ENCODE measurements around the gene GTF2I.
A peak's percentile ranks its signal among the peaks of the same experiment; 100 is the strongest.

Gene GTF2I

GRCh38 chr7:74657692-74658177 is at the start of gene GTF2I:
Gene GTF2I, plus strand, starts transcription at chr7:74657718. Its CDS starts 31,411 bp downstream, at chr7:74689129.
- H3K4me3 ChIP-seq (ENCODE audit: low read depth, low read length): peak within 1 kb of the TSS; percentile 66
- DNase-seq (ENCODE audit: low read depth, low spot score): no peak
- TF ChIP-seq, protein P1, sequence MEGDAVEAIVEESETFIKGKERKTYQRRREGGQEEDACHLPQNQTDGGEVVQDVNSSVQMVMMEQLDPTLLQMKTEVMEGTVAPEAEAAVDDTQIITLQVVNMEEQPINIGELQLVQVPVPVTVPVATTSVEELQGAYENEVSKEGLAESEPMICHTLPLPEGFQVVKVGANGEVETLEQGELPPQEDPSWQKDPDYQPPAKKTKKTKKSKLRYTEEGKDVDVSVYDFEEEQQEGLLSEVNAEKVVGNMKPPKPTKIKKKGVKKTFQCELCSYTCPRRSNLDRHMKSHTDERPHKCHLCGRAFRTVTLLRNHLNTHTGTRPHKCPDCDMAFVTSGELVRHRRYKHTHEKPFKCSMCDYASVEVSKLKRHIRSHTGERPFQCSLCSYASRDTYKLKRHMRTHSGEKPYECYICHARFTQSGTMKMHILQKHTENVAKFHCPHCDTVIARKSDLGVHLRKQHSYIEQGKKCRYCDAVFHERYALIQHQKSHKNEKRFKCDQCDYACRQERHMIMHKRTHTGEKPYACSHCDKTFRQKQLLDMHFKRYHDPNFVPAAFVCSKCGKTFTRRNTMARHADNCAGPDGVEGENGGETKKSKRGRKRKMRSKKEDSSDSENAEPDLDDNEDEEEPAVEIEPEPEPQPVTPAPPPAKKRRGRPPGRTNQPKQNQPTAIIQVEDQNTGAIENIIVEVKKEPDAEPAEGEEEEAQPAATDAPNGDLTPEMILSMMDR (IDR thresholded peaks at IDR 0.05; ENCODE audit: low read depth, low read length): no peak
- in situ Hi-C loops (cut with HindIII; ENCODE audit: low sequenced_read_pairs): no loop called here

GRCh38 chr7:74612015-74612829 is 45.3 kb upstream of the GTF2I start:
- DNase-seq (ENCODE audit: low read depth, low spot score): peak; percentile 65
- no peak overlapping the region for H3K4me3 ChIP-seq (ENCODE audit: low read depth, low read length)
- in situ Hi-C loops (cut with HindIII; ENCODE audit: low sequenced_read_pairs): no loop called here
- TF ChIP-seq, protein P1 (IDR thresholded peaks at IDR 0.05; ENCODE audit: low read depth, low read length): no peak

- TF ChIP-seq, protein P1 (IDR thresholded peaks at IDR 0.05; ENCODE audit: low read depth, low read length): no peak
- H3K4me3 ChIP-seq (ENCODE audit: low read depth, low read length): no peak overlapping the region
- DNase-seq (ENCODE audit: low read depth, low spot score): no peak
- in situ Hi-C loops (cut with HindIII; ENCODE audit: low sequenced_read_pairs): no loop called here
These were observed 41.4 kb upstream of the GTF2I start for GRCh38 chr7:74615933-74616780.

- no peak overlapping the region for H3K4me3 ChIP-seq (ENCODE audit: low read depth, low read length)
- DNase-seq (ENCODE audit: low read depth, low spot score): no peak
- in situ Hi-C loops (cut with HindIII; ENCODE audit: low sequenced_read_pairs): no loop called here
These were observed 40.3 kb upstream of the GTF2I start for GRCh38 chr7:74617180-74617744.

DNA sequence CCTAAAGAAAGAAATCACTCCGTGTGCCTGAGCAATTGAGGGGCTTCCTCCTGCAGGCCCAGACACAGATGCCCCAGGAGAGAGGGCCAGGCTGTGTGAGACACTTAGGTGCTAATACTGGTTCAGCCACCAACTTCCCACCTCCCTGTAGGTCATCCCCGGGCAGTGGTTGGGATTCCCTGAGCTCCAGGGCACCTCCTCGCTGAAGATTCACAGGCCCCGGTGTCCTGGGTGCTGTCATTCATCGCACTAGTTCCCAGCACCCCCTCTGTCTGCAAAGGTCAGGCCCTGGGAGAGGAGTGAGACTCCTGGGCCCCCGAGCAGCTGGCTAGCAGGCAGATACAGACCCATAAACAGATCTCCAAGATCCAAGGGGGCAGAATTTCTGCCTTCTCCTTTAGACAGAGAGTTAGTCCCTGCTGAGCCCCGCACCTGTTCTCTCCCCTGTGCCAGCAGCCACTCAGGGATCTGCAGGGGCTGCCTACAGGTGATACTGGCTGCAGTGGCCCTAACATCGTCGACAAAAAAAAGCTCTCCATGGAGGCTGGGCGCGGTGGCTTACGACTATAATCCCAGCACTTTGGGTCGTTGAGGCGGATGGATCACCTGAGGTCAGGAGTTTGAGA is 38.2 kb upstream of the GTF2I start:
- in situ Hi-C loops (cut with HindIII; ENCODE audit: low sequenced_read_pairs): no loop called here
- TF ChIP-seq, protein P1 (IDR thresholded peaks at IDR 0.05; ENCODE audit: low read depth, low read length): no peak
- H3K4me3 ChIP-seq (ENCODE audit: low read depth, low read length): no peak overlapping the region
- DNase-seq (ENCODE audit: low read depth, low spot score): no peak

More at GRCh38 chr7:74617180-74617744, 40.3 kb upstream of the GTF2I start:
- TF ChIP-seq, protein P1 (IDR thresholded peaks at IDR 0.05; ENCODE audit: low read depth, low read length): no peak

GRCh38 chr7:74622228-74622749 is 35.2 kb upstream of the GTF2I start:
- no peak overlapping the region for H3K4me3 ChIP-seq (ENCODE audit: low read depth, low read length)
- TF ChIP-seq, protein P1 (IDR thresholded peaks at IDR 0.05; ENCODE audit: low read depth, low read length): no peak
- no peak for DNase-seq (ENCODE audit: low read depth, low spot score)
- in situ Hi-C loops (cut with HindIII; ENCODE audit: low sequenced_read_pairs): no loop called here
